ENCODE data around the gene TIAM2.
"Not testable (repeated sequence)": the region's sequence is repeated elsewhere in the genome, so short reads cannot be mapped to it uniquely, and the experiment has no call there.

TIAM2 gene

GRCh38 chr6:154966065-154966770 is 28.9 kb upstream of the TIAM2 start:
- not testable (repeated sequence) for H3K27me3 ChIP-seq (ENCODE audit: control insufficient read depth in 1 of 2, insufficient read depth in 2 of 2, low read length in 2 of 2); H3K27ac ChIP-seq (ENCODE audit: low read length); H3K36me3 ChIP-seq (ENCODE audit: control insufficient read depth in 2 of 2, insufficient read depth in 2 of 2, low read length in 2 of 2); H3K9ac ChIP-seq (ENCODE audit: low read length in 2 of 2); H3K4me1 ChIP-seq (ENCODE audit: control insufficient read depth, insufficient read depth, low read length); H3K9me3 ChIP-seq (ENCODE audit: control insufficient read depth in 2 of 2, low read length in 2 of 2); H3K4me3 ChIP-seq (ENCODE audit: low read length in 2 of 2)

DNA sequence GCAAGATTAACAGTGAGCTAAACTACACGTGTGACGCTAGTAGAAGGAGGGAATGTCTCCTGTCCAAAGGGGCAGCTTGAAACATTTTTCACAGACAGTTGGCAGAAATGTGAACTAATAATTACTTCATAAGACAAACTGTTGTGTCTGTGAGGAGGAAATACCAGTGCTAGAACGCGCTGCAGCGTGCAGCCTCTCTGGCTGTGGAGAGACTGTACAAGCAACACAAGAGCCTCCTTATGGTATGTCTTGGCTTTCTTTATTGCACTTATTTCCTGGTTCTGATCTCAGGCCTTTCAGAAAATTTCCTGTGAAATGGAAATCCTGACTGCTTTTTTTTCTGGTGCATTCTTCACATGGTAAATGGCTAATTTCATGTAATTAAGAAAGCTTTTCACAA is 25.3 kb upstream of the TIAM2 start:
- Histone ChIP-seq H3K36me3 (ENCODE audit: control insufficient read depth in 2 of 2, insufficient read depth in 2 of 2, low read length in 2 of 2) (no peaks in the 10 kb centered on the region), H3K4me1 (ENCODE audit: control insufficient read depth, insufficient read depth, low read length) (no peaks in the 10 kb centered on the region), H3K9me3 (ENCODE audit: control insufficient read depth in 2 of 2, low read length in 2 of 2) (no peaks in the 10 kb centered on the region), H3K4me3 (ENCODE audit: low read length in 2 of 2) (no peak overlapping the region), H3K27me3 (ENCODE audit: control insufficient read depth in 1 of 2, insufficient read depth in 2 of 2, low read length in 2 of 2) (no peaks in the 10 kb centered on the region), H3K27ac (ENCODE audit: low read length) (no peak overlapping the region), H3K9ac (ENCODE audit: low read length in 2 of 2) (no peak overlapping the region)

GRCh38 chr6:154974485-154975149 is 20.5 kb upstream of the TIAM2 start:
- H3K9me3 ChIP-seq (ENCODE audit: control insufficient read depth in 2 of 2, low read length in 2 of 2) = no peaks in the 10 kb centered on the region
- no peaks in the 10 kb centered on the region for H3K4me1 ChIP-seq (ENCODE audit: control insufficient read depth, insufficient read depth, low read length)
- H3K4me3 ChIP-seq (ENCODE audit: low read length in 2 of 2) = no peak overlapping the region
- no peak overlapping the region for H3K27ac ChIP-seq (ENCODE audit: low read length)
- H3K36me3 ChIP-seq (ENCODE audit: control insufficient read depth in 2 of 2, insufficient read depth in 2 of 2, low read length in 2 of 2) = no peaks in the 10 kb centered on the region
- no peak overlapping the region for H3K9ac ChIP-seq (ENCODE audit: low read length in 2 of 2)
- no peaks in the 10 kb centered on the region for H3K27me3 ChIP-seq (ENCODE audit: control insufficient read depth in 1 of 2, insufficient read depth in 2 of 2, low read length in 2 of 2)

- no peaks in the 10 kb centered on the region for H3K36me3 ChIP-seq (ENCODE audit: control insufficient read depth in 2 of 2, insufficient read depth in 2 of 2, low read length in 2 of 2)
- H3K4me3 ChIP-seq (ENCODE audit: low read length in 2 of 2) = no peak overlapping the region
- no peaks in the 10 kb centered on the region for H3K9me3 ChIP-seq (ENCODE audit: control insufficient read depth in 2 of 2, low read length in 2 of 2)
Measured at GRCh38 chr6:154977588-154977987, 17.5 kb upstream of the TIAM2 start.

GRCh38 chr6:154980273-154981078 is 14.6 kb upstream of the TIAM2 start:
- no peaks in the 10 kb centered on the region for H3K4me1 ChIP-seq (ENCODE audit: control insufficient read depth, insufficient read depth, low read length)
- H3K27ac ChIP-seq (ENCODE audit: low read length) = no peak overlapping the region
- no peaks in the 10 kb centered on the region for H3K9me3 ChIP-seq (ENCODE audit: control insufficient read depth in 2 of 2, low read length in 2 of 2)
- no peaks in the 10 kb centered on the region for H3K36me3 ChIP-seq (ENCODE audit: control insufficient read depth in 2 of 2, insufficient read depth in 2 of 2, low read length in 2 of 2)
- H3K27me3 ChIP-seq (ENCODE audit: control insufficient read depth in 1 of 2, insufficient read depth in 2 of 2, low read length in 2 of 2) = no peaks in the 10 kb centered on the region
- no peak overlapping the region for H3K4me3 ChIP-seq (ENCODE audit: low read length in 2 of 2)
- H3K9ac ChIP-seq (ENCODE audit: low read length in 2 of 2) = no peak overlapping the region

More at GRCh38 chr6:154977588-154977987, 17.5 kb upstream of the TIAM2 start:
- H3K27me3 ChIP-seq (ENCODE audit: control insufficient read depth in 1 of 2, insufficient read depth in 2 of 2, low read length in 2 of 2) = no peaks in the 10 kb centered on the region
- no peak overlapping the region for H3K9ac ChIP-seq (ENCODE audit: low read length in 2 of 2)
- H3K4me1 ChIP-seq (ENCODE audit: control insufficient read depth, insufficient read depth, low read length) = no peaks in the 10 kb centered on the region
- H3K27ac ChIP-seq (ENCODE audit: low read length) = no peak overlapping the region

GRCh38 chr6:154981079-154981870 is 13.8 kb upstream of the TIAM2 start:
- H3K27ac ChIP-seq (ENCODE audit: low read length) = no peak overlapping the region
- no peak overlapping the region for H3K4me3 ChIP-seq (ENCODE audit: low read length in 2 of 2)
- H3K4me1 ChIP-seq (ENCODE audit: control insufficient read depth, insufficient read depth, low read length) = no peaks in the 10 kb centered on the region
- H3K27me3 ChIP-seq (ENCODE audit: control insufficient read depth in 1 of 2, insufficient read depth in 2 of 2, low read length in 2 of 2) = no peaks in the 10 kb centered on the region
- H3K36me3 ChIP-seq (ENCODE audit: control insufficient read depth in 2 of 2, insufficient read depth in 2 of 2, low read length in 2 of 2) = no peaks in the 10 kb centered on the region
- no peaks in the 10 kb centered on the region for H3K9me3 ChIP-seq (ENCODE audit: control insufficient read depth in 2 of 2, low read length in 2 of 2)
- no peak overlapping the region for H3K9ac ChIP-seq (ENCODE audit: low read length in 2 of 2)

DNA sequence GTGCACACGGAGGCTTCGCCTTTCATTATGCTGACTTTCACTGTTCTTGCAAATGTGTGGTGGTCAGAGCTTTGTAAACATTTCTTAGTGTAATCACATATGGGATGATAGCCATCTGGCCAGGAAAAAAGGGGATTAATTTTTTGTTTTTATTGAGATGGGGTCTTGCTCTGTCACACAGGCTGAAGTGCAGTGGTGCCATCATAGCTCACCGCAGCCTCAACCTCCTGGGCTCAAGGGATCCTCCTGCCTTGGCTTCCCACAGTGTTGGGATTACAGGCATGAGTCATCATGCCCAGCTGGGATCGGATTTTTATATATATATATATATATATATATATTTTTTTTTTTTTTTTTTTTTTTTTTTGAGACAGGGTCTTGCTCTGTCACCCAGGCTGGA is 11.0 kb upstream of the TIAM2 start:
- no peak overlapping the region for H3K9ac ChIP-seq (ENCODE audit: low read length in 2 of 2)
- no peak overlapping the region for H3K4me3 ChIP-seq (ENCODE audit: low read length in 2 of 2)
- H3K27me3 ChIP-seq (ENCODE audit: control insufficient read depth in 1 of 2, insufficient read depth in 2 of 2, low read length in 2 of 2) = no peaks in the 10 kb centered on the region
- no peaks in the 10 kb centered on the region for H3K4me1 ChIP-seq (ENCODE audit: control insufficient read depth, insufficient read depth, low read length)
- H3K9me3 ChIP-seq (ENCODE audit: control insufficient read depth in 2 of 2, low read length in 2 of 2) = no peaks in the 10 kb centered on the region
- no peak overlapping the region for H3K27ac ChIP-seq (ENCODE audit: low read length)
- H3K36me3 ChIP-seq (ENCODE audit: control insufficient read depth in 2 of 2, insufficient read depth in 2 of 2, low read length in 2 of 2) = no peaks in the 10 kb centered on the region

- no peaks in the 10 kb centered on the region for H3K9me3 ChIP-seq (ENCODE audit: control insufficient read depth in 2 of 2, low read length in 2 of 2)
- H3K4me3 ChIP-seq (ENCODE audit: low read length in 2 of 2) = no peak overlapping the region
- no peaks in the 10 kb centered on the region for H3K36me3 ChIP-seq (ENCODE audit: control insufficient read depth in 2 of 2, insufficient read depth in 2 of 2, low read length in 2 of 2)
- no peak overlapping the region for H3K9ac ChIP-seq (ENCODE audit: low read length in 2 of 2)
- no peak overlapping the region for H3K27ac ChIP-seq (ENCODE audit: low read length)
- H3K27me3 ChIP-seq (ENCODE audit: control insufficient read depth in 1 of 2, insufficient read depth in 2 of 2, low read length in 2 of 2) = no peaks in the 10 kb centered on the region
- H3K4me1 ChIP-seq (ENCODE audit: control insufficient read depth, insufficient read depth, low read length) = no peaks in the 10 kb centered on the region
Measured at GRCh38 chr6:154986787-154987235, 8.3 kb upstream of the TIAM2 start.

DNA sequence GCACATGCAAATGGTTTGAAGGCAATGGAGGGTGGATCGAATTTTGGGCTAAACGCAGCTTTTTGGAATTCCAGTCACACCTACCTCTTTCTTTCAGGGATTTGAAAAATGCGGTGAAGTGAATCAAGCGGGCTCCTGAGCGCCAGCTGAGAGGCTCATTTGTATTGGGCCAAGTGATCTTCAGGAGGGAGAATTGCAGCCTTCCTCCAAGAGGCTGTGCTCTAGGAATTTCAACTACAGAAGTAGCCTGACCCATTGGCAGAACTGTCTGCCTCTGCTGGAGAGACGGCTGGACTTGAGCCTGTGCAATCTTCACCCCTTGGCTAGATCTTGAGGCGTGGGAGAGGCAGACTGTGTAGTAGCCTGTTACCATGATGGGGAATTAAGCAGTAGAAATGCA is 5.7 kb upstream of the TIAM2 start:
- Histone ChIP-seq H3K4me1 (ENCODE audit: control insufficient read depth, insufficient read depth, low read length) (no peaks in the 10 kb centered on the region), H3K4me3 (ENCODE audit: low read length in 2 of 2) (no peak overlapping the region), H3K9ac (ENCODE audit: low read length in 2 of 2) (no peak overlapping the region), H3K27me3 (ENCODE audit: control insufficient read depth in 1 of 2, insufficient read depth in 2 of 2, low read length in 2 of 2) (no peaks in the 10 kb centered on the region), H3K36me3 (ENCODE audit: control insufficient read depth in 2 of 2, insufficient read depth in 2 of 2, low read length in 2 of 2) (no peaks in the 10 kb centered on the region), H3K27ac (ENCODE audit: low read length) (no peak overlapping the region), H3K9me3 (ENCODE audit: control insufficient read depth in 2 of 2, low read length in 2 of 2) (peaks cover 0 to 2% of the 10 kb centered on the region in 2 donors)

- H3K9me3 ChIP-seq (ENCODE audit: control insufficient read depth in 2 of 2, low read length in 2 of 2) = peaks cover 0 to 2% of the 10 kb centered on the region in 2 donors
- H3K27me3 ChIP-seq (ENCODE audit: control insufficient read depth in 1 of 2, insufficient read depth in 2 of 2, low read length in 2 of 2) = peaks cover under 1 to 5% of the 10 kb centered on the region in 2 donors
- H3K9ac ChIP-seq (ENCODE audit: low read length in 2 of 2) = no peak overlapping the region
- H3K36me3 ChIP-seq (ENCODE audit: control insufficient read depth in 2 of 2, insufficient read depth in 2 of 2, low read length in 2 of 2) = no peaks in the 10 kb centered on the region
- no peak overlapping the region for H3K4me3 ChIP-seq (ENCODE audit: low read length in 2 of 2)
- H3K4me1 ChIP-seq (ENCODE audit: control insufficient read depth, insufficient read depth, low read length) = peaks cover 5% of the 10 kb centered on the region
- no peak overlapping the region for H3K27ac ChIP-seq (ENCODE audit: low read length)
Measured at GRCh38 chr6:154991207-154991606, 3.9 kb upstream of the TIAM2 start.
